HG03521 (cell line): Measurements from ENCODE around the gene HRK.

ENCODE experiments used
- ATAC-seq: cut with Tn5 transposase; IDR thresholded peaks from one replicate; pipeline ENCODE4 v1.9.1; 2021; ENCODE audit warnings: mild to moderate bottlenecking, moderate library complexity; ENCODE audit not compliant: unreplicated experiment

The HRK gene

GRCh38 chr12:116874324-116874995 is 6.8 kb downstream of the HRK start:
- ATAC-seq = no peak

- no peak for ATAC-seq
Measured at GRCh38 chr12:116870306-116870705, 10.9 kb downstream of the HRK start.

GRCh38 chr12:116867523-116867922 is 13.7 kb downstream of the HRK start:
- no peak for ATAC-seq

DNA sequence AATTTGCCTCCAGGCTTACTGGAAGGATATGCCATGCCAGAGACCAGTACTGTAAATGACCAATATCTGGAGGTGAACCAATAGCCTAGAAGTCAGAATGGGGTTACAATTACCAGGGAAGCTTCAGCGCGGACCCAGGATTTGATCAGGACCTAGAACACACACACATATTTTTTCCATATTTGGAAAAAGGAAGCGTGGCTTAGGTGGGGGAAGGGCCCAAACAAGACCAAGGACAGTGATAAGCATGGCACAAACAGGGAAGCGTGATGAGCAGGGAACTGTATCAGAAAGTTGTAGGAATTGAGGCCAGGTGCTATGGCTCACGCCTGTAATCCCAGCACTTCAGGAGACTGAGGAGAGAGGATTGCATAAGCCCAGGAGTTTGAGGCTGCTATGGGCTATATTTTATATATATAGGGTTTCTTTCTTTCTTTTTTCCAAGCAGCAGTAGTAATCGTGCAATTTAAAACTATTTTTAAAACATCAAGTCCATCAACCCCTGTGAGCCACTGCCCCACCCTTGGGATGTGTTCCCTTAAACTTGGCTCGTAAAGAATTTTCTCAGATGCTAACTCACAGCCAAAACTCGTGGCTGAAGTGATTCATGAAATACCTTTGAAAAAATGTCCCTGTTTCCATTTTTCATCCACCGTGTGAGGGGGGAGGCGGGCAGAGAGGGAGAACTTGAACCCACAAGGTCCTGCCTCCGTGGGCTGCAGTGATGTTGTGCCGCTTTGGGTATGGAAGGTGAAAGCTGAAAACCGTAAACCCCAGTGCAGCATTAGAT is 16.7 kb downstream of the HRK start:
- no peak for ATAC-seq

- no peak for ATAC-seq
Measured at GRCh38 chr12:116863275-116863767, 17.9 kb downstream of the HRK start.

DNA sequence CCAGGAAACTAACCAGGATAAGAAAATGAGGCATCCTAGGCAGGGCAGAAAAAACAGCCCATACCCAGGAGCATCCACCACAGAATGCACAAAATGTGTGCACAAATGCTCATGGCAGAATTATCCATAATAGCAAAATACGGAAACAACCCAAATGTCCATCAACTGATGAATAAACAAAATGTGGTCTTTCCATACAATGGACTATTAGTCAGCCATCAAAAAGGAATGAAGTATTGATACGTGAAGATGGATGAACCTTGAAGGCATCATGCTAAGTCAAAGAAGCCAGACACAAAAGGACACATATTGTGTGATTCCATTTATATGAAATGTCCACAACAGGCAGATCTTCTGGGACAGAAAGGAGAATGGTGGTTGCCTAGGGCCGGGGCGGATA is 19.1 kb downstream of the HRK start:
- no peak for ATAC-seq

DNA sequence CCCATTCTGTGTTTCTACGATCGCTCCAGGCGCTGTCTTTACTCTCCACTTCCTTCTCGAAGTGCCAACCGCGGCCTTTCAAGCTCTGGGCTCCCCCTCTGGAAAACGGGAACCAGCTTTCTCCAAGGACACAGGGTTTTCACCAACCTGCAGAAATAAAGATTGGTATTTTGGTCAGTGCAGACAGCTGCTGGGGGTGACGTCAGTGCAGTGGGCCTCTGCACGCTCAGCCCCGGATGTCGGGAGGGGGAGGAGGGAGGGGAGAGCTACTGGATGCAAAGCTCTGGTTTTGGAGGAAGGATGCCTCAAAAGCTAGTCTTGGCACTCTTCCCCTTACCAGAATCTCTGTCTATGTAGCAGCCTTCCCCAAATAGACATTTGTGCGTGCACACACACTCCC is 19.9 kb downstream of the HRK start:
- ATAC-seq = peak; percentile 77

DNA sequence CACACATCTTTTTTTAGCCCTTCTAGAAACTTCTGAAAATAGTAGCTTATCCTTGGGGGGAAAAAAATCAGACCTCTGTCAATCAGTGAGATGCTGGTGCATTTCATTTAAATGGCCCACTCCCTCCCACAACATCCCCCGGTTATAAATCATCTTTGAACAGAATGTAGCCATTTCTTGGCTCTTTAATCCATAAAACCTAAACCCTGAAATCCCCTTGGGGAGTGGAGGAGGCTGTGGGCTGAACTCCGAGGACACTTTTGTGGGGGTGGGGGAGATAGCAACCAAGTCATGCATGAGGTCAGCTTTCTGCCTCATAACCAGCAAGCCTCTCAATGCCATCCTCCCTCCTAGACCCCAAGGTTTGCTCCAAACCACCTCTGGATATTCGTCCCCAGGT is 21.0 kb downstream of the HRK start:
- ATAC-seq = no peak

DNA sequence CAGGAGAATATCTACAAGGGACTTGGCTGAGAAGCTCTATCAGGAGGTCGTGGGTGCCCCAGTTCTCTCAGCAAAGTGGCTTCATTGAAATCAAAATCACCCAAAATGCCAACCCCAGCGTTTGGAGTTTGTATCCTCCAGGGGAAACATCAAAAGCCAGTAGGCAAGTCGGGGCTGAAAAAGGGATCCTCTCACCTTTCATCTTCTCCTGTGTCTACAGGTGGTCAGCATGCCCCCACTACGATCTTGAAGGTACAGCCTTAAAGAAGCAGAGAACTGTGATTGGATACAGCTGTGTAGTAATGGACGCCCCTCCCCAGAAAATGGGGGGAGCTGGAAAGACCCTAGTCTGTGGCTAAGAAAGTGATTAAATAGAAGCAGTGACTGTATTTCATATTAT is 22.2 kb downstream of the HRK start:
- no peak for ATAC-seq

DNA sequence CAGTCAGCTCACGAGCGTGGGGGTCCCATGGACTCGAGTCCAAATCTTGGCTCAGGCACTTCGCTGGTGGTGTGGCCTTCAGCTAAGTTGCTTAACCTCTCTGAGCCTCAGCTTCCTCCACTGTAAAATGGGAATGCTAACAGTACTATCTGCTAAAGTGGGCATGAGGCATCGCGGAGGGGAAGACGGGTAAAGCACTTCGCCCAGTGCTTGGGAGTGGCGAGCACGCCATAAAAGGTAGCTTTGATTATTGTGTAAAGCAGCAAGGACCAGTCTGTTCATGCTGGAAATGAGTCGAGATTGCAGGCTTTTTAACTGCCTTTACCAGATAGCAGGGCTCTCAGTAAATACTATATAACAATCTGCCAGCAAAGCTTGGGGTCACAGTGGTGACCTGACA is 24.5 kb downstream of the HRK start:
- ATAC-seq = no peak

GRCh38 chr12:116855744-116856470 is 25.3 kb downstream of the HRK start:
- no peak for ATAC-seq

DNA sequence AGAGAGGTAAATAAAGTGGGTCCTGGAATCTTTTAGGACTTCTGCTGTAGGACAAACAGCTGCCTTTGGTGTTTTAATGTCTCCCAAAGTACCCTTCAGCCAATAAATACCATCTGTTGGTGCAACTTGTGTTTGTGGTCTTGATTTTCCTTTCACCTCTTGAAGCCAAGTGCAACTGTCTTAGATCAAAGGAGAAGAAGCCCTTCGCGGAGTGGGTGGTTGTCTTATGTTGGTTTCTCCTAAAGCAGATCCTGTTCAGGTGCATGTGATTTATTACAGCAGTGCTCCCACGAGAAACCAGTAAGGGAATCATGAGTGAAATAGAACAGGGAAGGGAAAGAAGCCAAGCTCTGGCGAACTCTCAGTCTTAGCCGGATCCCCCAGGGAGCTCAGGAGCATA is 27.7 kb downstream of the HRK start:
- no peak for ATAC-seq

DNA sequence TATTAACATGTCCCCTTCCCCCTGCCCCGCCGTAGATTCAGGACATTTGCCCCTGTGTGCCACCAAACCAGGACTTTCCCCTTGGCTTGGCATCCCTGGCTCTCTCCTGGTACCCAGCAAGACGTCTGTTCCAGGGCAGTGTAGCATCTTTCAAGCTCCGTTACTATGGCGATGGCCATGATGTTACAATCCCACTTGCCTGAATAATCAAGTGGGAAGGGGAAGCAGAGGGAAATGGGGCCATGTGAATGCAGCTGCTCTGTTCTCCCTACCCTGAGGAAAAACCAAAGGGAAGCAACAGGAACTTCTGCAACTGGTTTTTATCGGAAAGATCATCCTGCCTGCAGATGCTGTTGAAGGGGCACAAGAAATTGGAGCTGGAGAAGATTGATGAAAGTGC is 28.9 kb downstream of the HRK start:
- no peak for ATAC-seq

- ATAC-seq = no peak
Measured at GRCh38 chr12:116849216-116849615, 32.0 kb downstream of the HRK start.

DNA sequence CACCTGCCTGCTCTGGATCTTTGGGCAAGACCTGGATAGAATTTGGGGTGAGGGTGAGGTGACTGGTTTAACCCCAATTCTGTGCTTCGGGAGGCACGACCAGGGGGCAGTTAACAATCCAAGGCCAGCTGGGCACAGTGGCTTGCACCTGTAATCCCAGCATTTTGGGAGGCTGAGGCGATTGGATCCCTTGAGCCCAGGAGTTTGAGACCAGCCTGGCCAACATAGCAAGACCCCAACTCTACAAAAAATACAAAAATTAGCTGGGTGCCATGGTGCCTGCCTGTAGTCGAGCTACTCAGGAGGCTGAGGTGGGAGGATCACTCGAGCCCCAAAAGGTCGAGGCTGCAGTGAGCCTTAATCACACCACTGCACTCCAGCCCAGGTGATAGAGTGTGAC is 38.2 kb downstream of the HRK start:
- no peak for ATAC-seq

DNA sequence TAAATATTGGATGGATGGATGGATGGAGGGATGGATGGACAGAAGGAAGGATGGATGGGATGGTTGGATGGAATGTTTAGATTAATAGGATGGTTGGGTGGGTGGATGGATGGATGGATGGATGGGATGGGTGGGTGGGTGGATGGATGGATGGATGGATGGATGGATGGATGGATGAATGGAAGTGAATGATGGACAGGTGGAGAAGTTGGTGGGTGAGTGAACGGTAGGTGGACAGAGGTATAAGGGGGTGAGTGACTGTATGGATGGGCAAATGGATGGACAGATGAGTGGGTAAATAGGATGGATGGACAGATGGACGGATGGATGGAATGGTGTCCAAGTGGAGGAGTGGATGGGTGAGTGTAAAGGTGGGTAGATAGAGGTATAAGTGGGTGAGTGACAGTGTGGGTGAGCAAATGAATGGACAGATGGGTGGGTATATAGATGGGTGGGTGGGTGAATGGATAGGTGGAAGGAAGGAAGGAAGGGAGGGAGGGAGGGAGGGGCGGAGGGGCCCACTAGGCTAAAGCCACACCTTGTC is 41.9 kb downstream of the HRK start:
- ATAC-seq = no peak

- ATAC-seq = no peak
Measured at GRCh38 chr12:116838365-116838764, 42.9 kb downstream of the HRK start.

- no peak for ATAC-seq
Measured at GRCh38 chr12:116837097-116837496, 44.1 kb downstream of the HRK start.

DNA sequence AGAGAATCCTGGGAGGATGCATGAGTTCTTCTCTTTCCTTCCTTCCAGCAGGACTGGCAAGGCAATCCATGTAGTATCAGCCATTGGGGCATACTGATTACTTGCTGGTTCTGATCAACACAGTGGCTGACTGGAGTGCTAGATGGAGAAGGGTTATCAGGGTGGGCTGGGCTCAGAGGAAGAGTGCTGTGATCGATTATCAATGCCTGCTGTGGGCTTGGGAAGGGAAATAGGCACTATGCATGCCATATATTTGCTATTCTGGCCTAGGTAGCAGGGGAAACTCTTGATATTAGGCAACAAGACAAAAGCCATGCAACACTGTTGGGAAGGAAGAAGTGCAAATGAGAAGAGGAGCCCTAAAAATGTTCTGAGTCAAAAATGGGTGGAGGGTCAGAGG is 45.8 kb downstream of the HRK start:
- no peak for ATAC-seq

DNA sequence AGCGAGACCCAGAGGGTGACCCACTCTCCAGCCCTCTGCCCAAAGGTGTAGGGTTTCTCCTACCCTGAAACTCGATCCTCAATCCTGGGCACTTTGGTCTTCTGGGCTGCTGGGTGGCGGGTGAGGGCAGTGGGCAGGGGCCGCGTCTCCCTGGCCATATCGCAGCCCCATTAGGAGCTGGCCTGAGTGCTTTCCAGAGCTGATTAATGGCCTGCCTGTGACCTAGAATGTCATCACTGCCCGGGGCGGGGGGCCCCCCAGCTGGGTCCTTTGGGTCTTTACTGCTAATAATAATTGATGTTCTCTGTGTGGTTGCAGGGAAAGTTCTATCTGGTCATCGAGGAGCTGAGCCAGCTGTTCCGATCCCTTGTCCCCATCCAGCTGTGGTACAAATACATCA is 47.8 kb downstream of the HRK start:
- ATAC-seq = no peak

DNA sequence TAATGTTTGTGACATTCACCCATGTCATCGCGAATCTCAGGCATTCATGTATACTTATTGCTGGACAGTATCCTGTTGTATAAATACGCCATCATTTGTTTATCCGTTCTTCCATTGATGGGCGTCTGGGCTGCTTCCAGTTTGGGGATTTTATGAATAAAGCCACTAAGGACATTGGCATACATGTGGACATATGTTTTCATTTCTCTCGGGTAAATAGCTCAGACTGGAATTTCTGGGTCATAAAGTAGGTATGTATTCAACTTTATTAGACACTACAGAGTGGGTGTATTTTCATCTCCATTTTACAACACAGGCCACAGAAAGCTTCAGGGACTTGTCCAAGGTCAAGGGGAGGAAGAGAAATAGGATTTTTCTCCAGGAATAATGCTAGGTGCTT is 48.9 kb downstream of the HRK start:
- ATAC-seq = no peak

DNA sequence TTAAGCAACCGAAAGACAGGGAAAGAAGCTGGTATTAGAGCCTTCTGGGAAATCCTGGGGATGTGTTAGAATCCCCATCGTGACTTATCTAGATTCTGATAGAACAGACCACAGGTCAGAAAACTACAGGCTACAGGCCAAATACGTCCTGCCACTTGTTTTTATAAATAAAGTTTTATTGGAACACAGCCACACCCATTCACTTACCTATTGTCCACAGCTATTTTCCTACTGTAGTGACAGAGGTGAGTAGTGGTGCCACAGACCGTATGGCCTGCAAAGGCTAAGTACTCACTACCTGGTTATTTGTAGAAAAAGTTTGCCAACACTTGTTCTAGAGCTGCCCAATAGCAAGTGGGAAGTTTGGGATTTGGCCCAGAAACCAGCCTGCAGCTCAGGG is 53.8 kb downstream of the HRK start:
- no peak for ATAC-seq
